ENCODE data around the gene MT1M. TPM values are rescaled to one million over a fixed set of nuclear protein-coding genes. Genes with fewer than 3 reads are reported as not detected.

MT1M gene
- total RNA-seq (2014; rRNA removed; shearing (Covaris generic)): not detected in 2 replicates

GRCh38 chr16:56632156-56632847 lies at the start of gene MT1M:
Gene MT1M, plus strand, starts transcription at chr16:56632659. Its CDS starts 73 bp downstream, at chr16:56632732.

GRCh38 chr16:56589141-56590039 lies 43.1 kb upstream of the MT1M start, which contains the start of gene MT3:
Gene MT3, plus strand, starts transcription at chr16:56589528. Its CDS starts 63 bp downstream, at chr16:56589591.

GRCh38 chr16:56608043-56608875 lies 24.2 kb upstream of the MT1M start, which contains the start of gene MT2A:
Gene MT2A, plus strand, starts transcription at chr16:56608584. Its CDS starts 72 bp downstream, at chr16:56608656.

GRCh38 chr16:56625140-56625942 lies 7.1 kb upstream of the MT1M start, which contains the start of gene MT1E:
Gene MT1E, plus strand, starts transcription at chr16:56625781. Its CDS starts 71 bp downstream, at chr16:56625852.

GRCh38 chr16:56637814-56638750 lies 5.6 kb downstream of the MT1M start, which contains the start of gene MT1A:
Gene MT1A, plus strand, starts transcription at chr16:56638666. Its CDS starts 73 bp downstream, at chr16:56638739.

GRCh38 chr16:56651586-56651985 lies 19.1 kb downstream of the MT1M start, which contains the start of gene MT1B:
Gene MT1B, plus strand, starts transcription at chr16:56651886. Its CDS starts 68 bp downstream, at chr16:56651954.

GRCh38 chr16:56657555-56658326 lies 25.3 kb downstream of the MT1M start, which contains the start of gene MT1F:
Gene MT1F, plus strand, starts transcription at chr16:56657959. Its CDS starts 100 bp downstream, at chr16:56658059.

GRCh38 chr16:56667581-56668571 lies 35.4 kb downstream of the MT1M start, which contains the start of gene MT1G:
Gene MT1G, minus strand, starts transcription at chr16:56668065. Its CDS starts 72 bp downstream, at chr16:56667993.

GRCh38 chr16:56669005-56669839 lies 36.8 kb downstream of the MT1M start, which contains the start of gene MT1H:
Gene MT1H, plus strand, starts transcription at chr16:56669814. Its CDS starts 71 bp downstream, at chr16:56669885.

GRCh38 chr16:56681939-56682702 lies 49.7 kb downstream of the MT1M start, which contains the start of gene MT1X:
Gene MT1X, plus strand, starts transcription at chr16:56682470. Its CDS starts 71 bp downstream, at chr16:56682541.

Other genes starting within 250 kb of the MT1M start
- 113 and 124 TPM in 2 replicates for gene AMFR, start 207.1 kb upstream of the MT1M start, total RNA-seq (2014; rRNA removed; shearing (Covaris generic))
- 150 and 229 TPM in 2 replicates for gene NUDT21, start 181.3 kb upstream of the MT1M start, total RNA-seq (2014; rRNA removed; shearing (Covaris generic))
- 142 TPM in 2 replicates for gene OGFOD1, start 181.1 kb upstream of the MT1M start, total RNA-seq (2014; rRNA removed; shearing (Covaris generic))
- gene BBS2, start 112.6 kb upstream of the MT1M start, total RNA-seq (2014; rRNA removed; shearing (Covaris generic)): 29.0 and 31.5 TPM in 2 replicates
- not detected in 2 replicates for gene MT4, start 67.6 kb upstream of the MT1M start, total RNA-seq (2014; rRNA removed; shearing (Covaris generic))
- gene MT3, start 43.1 kb upstream of the MT1M start, total RNA-seq (2014; rRNA removed; shearing (Covaris generic)): not detected in 2 replicates
- gene MT2A, start 24.1 kb upstream of the MT1M start, total RNA-seq (2014; rRNA removed; shearing (Covaris generic)): 462 and 566 TPM in 2 replicates
- not detected in 2 replicates for gene MT1E, start 6.9 kb upstream of the MT1M start, total RNA-seq (2014; rRNA removed; shearing (Covaris generic))
- not detected in 2 replicates for gene MT1A, start 6.0 kb downstream of the MT1M start, total RNA-seq (2014; rRNA removed; shearing (Covaris generic))
- not detected in 2 replicates for gene MT1B, start 19.2 kb downstream of the MT1M start, total RNA-seq (2014; rRNA removed; shearing (Covaris generic))
- not detected in 2 replicates for gene MT1F, start 25.3 kb downstream of the MT1M start, total RNA-seq (2014; rRNA removed; shearing (Covaris generic))
- not detected in 2 replicates for gene MT1G, start 35.4 kb downstream of the MT1M start, total RNA-seq (2014; rRNA removed; shearing (Covaris generic))
- gene MT1H, start 37.2 kb downstream of the MT1M start, total RNA-seq (2014; rRNA removed; shearing (Covaris generic)): not detected in 2 replicates
- gene MT1X, start 49.8 kb downstream of the MT1M start, total RNA-seq (2014; rRNA removed; shearing (Covaris generic)): 26.5 and 39.2 TPM in 2 replicates
- 78.4 and 89.5 TPM in 2 replicates for gene NUP93, start 97.5 kb downstream of the MT1M start, total RNA-seq (2014; rRNA removed; shearing (Covaris generic))
- gene SLC12A3, start 232.5 kb downstream of the MT1M start, total RNA-seq (2014; rRNA removed; shearing (Covaris generic)): not detected in 2 replicates

All from A375 (cell line).